PC-3 (cell line): ENCODE results near the gene TACC2.

Experiments
- EZH2 ChIP-seq: fragments of 300-600 bp; sonication (generic); IDR thresholded peaks from one replicate; pipeline ENCODE4 v1.6.1; 2017; ENCODE audit warnings: antibody characterized with exemption, mild to moderate bottlenecking, low read length; ENCODE audit not compliant: unreplicated experiment
- TF ChIP-seq, protein P1 (sequence below): fragments of 300-600 bp; sonication (generic); conservative IDR thresholded peaks from 2 replicates; pipeline ENCODE4 v1.5.1; 2017; ENCODE audit warnings: antibody characterized with exemption, low read depth, mild to moderate bottlenecking, low read length

DNA sequence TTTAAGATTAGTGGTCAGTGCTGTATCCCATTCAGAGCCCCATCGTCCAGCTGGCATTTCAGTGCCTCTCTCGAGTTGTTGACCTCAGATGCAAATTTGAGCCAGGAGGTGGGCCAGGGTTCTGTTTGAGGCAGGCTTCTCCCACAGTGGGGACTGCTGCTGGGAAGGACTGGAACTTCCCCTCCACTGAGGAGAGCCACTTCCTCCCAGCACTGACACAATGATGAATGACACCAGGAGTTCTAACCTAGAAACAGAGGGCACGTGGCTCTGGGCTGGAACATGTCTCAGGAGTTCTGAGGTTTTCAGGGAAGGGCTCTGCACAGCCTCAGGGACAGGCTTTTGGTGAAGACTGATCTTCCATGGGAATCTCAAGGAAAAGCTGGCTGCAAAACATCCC lies 263.8 kb downstream of the TACC2 start:
- TF ChIP-seq, protein P1, sequence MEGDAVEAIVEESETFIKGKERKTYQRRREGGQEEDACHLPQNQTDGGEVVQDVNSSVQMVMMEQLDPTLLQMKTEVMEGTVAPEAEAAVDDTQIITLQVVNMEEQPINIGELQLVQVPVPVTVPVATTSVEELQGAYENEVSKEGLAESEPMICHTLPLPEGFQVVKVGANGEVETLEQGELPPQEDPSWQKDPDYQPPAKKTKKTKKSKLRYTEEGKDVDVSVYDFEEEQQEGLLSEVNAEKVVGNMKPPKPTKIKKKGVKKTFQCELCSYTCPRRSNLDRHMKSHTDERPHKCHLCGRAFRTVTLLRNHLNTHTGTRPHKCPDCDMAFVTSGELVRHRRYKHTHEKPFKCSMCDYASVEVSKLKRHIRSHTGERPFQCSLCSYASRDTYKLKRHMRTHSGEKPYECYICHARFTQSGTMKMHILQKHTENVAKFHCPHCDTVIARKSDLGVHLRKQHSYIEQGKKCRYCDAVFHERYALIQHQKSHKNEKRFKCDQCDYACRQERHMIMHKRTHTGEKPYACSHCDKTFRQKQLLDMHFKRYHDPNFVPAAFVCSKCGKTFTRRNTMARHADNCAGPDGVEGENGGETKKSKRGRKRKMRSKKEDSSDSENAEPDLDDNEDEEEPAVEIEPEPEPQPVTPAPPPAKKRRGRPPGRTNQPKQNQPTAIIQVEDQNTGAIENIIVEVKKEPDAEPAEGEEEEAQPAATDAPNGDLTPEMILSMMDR, result no peak
- no peak for TF ChIP-seq EZH2
